NB4 (cell line): ENCODE results near the gene SLC4A1.

Source experiments
- DNase-seq: peaks from one replicate; pipeline ENCODE4 v3.0.0; 2010; ENCODE audit warnings: low read depth
- H3K4me3 ChIP-seq: one replicate; pipeline ENCODE4 v1.5.1; 2011; ENCODE audit warnings: mild to moderate bottlenecking, low read depth, low read length, moderate library complexity
- CTCF ChIP-seq: IDR thresholded peaks from one replicate; pipeline ENCODE4 v1.5.1; 2012; ENCODE audit warnings: low read depth, low read length
- MYC ChIP-seq: IDR thresholded peaks from 2 replicates; pipeline ENCODE4 v1.6.1; 2011; ENCODE audit warnings: low read depth, low read length
- POLR2A ChIP-seq: IDR thresholded peaks from 2 replicates; pipeline ENCODE4 v1.6.1; 2011; ENCODE audit warnings: mild to moderate bottlenecking; ENCODE audit not compliant: insufficient read length; ENCODE audit errors: extremely low read depth
- TF ChIP-seq, protein P1 (sequence below): IDR thresholded peaks from 2 replicates; pipeline ENCODE4 v1.6.1; 2011; ENCODE audit warnings: low read depth, low read length

Gene SLC4A1

GRCh38 chr17:44210342-44211192 lies 57.4 kb downstream of the SLC4A1 start:
- TF ChIP-seq CTCF (peak; percentile 93), POLR2A (peak; percentile 31), MYC (peak; percentile 96)
- TF ChIP-seq, protein P1, sequence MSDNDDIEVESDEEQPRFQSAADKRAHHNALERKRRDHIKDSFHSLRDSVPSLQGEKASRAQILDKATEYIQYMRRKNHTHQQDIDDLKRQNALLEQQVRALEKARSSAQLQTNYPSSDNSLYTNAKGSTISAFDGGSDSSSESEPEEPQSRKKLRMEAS = peak; percentile 90
- H3K4me3 ChIP-seq = no peak overlapping the region
- peak; percentile 94 for DNase-seq

- no peak overlapping the region for H3K4me3 ChIP-seq
- DNase-seq = peak; percentile 71
- no peak for TF ChIP-seq POLR2A
- TF ChIP-seq, protein P1 = no peak
- TF ChIP-seq CTCF = no peak
Observed at GRCh38 chr17:44209786-44210341, 58.1 kb downstream of the SLC4A1 start.

DNA sequence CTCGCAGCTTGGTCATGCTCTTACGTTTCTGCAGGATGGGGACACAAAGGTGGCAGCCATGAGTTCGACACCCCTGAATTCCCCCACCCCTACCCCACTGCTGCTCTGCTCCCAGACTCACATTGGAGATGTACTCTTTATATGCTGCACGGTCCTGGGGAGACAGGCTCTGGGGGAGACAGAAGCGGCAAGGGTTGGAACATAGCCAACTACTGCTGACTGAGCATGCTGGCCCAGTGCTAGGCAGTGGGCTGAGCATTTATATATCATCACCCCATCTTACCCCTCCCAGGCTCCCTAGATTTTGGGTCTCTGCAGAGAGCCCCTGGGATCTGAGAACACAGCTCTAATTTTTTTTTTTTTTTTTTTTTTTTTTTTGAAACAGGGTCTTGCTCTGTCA lies 60.2 kb downstream of the SLC4A1 start:
- H3K4me3 ChIP-seq = no peak overlapping the region
- no peak for DNase-seq
- TF ChIP-seq POLR2A (no peak), MYC (no peak), CTCF (no peak)
- TF ChIP-seq, protein P1 = no peak

- no peak for DNase-seq
- TF ChIP-seq POLR2A (no peak), CTCF (no peak)
- H3K4me3 ChIP-seq = no peak overlapping the region
Observed at GRCh38 chr17:44207319-44207718, 60.6 kb downstream of the SLC4A1 start.

- TF ChIP-seq POLR2A (no peak), MYC (no peak), CTCF (no peak)
- TF ChIP-seq, protein P1 = no peak
- H3K4me3 ChIP-seq = no peak overlapping the region
Observed at GRCh38 chr17:44206825-44207155, 61.1 kb downstream of the SLC4A1 start.

More at GRCh38 chr17:44206825-44207155, 61.1 kb downstream of the SLC4A1 start:
- DNase-seq = no peak
